NCI-H2081 (cell line): Measurements from ENCODE around the gene RNASEH2B.

Source experiments
- DNase-seq, 2 experiments: peaks; one replicate each; lab custom pipeline; 2025; lab: John Stamatoyannopoulos, UW

Gene RNASEH2B

DNA sequence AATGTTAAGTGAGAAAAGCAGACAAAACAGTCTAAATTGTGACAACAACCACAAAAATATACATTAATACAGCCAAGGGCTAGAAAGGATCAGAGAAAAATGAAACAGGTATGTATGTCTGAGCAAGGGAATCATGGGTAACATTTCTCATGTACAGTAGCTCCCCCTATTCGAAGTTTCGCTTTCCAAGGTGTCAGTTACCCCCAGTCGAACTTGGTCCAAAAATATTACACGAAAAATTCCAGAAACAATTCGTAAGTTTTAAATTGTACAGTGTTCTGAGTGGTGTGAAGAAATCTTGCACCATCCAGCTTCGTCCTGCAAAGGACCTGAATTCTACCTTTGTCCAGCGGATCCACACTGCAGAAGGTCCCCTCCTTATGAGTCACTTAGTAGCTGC is 1.8 kb upstream of the RNASEH2B start:
- DNase-seq: no peak

DNA sequence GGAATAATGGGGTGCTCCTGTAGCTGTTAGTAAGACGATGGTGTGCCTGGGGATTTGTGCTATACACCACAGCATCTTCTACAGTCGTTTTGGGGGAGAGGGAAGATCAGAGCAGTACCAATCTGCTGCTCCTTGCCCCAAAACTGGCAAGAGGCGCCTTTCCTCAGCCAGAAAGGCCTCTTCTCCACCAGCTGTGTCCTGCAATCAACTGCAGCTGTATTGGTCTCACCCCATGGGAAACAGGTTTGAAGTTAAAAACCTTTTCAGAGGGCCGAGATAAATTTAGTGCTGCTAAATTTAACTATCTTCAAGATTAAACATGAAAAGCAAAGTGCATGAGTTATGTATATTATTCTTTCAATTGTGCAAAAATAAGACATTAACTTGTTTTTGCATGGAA is 1.2 kb upstream of the RNASEH2B start:
- DNase-seq: no peak

DNA sequence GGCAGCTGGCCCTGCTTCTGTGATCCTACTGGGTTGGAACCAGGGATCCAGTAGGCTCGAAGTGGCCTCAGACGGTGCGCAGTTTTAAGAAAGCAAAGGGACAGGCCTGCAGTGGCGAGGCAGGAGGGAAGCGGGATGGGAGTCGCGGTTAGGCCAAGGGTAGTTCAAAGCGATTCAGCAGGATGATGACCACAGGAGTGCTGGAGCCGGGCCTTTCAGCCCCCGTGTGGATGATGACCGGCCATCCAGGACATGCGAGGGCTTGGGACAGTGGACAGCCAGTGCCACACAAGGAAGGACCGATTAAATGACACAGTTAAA is 854 bp downstream of the RNASEH2B start:
- peak in 1 of 2 experiments; percentile 39 for DNase-seq

DNA sequence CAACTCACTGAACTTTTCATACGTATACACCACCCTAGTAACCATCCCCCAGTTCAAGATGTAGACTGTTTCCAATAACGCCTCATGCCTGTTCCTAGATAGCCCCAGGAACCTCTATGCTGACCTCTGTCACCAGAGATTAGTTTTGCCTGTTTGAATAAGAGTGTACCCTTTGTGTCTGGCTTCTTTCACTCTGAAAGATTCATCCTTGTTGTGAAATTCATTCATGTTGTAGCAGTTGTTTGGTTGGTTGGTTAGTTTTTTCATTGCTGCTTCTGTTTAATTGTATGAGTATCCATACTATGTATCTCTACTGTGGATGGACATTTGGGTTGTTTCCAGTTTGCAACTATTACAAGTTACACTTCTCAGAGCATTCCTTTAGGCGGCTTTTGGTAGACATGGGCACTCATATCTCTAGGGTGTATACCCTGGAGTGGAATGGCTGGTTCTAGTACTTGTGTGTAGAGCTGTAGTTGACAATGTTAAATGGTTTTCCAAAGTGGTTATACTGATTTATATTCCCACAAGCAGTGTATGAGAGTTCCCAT is 1.6 kb downstream of the RNASEH2B start:
- DNase-seq: no peak

DNA sequence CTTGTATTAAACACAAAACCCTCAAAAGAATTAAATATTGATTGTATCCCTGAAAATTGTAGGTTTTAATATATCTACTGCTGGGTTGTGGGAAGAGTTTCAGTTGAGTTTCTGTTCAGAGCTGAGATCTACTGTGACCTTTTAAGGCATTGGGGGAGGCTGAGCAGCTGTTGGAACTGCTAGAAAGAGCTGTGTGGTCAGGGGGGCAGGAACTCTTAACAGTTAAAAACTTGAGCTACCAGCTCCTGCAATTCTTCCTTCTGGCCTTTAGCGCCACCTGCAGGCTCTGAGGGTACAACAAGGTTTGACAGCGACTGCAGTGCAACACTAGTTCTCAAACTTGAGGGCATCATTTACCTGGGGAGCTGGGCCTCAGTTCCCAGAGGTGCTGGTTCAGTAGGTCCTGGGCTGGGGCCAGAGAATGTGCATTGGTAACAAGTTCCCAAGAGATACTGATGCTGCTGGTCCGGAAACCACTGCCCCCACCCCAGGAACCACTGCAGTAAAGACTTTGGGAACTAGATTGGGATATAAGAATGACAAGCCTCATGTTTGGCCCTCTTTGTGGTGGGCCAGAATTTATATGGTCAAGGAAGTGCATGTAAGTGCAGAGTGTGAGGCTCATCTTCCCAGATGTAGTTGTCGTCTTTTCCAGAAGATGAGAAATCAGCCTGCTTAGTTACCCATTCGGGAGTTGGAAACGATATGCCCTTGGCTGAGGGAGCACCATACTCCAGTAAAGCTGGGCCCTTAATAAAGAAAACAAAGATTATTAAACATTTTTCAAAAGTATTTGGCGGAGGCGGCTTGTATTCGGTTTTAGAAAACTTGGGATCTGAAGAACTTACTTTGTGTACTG is 2.6 kb downstream of the RNASEH2B start:
- DNase-seq: peak; percentile 85 to 87

DNA sequence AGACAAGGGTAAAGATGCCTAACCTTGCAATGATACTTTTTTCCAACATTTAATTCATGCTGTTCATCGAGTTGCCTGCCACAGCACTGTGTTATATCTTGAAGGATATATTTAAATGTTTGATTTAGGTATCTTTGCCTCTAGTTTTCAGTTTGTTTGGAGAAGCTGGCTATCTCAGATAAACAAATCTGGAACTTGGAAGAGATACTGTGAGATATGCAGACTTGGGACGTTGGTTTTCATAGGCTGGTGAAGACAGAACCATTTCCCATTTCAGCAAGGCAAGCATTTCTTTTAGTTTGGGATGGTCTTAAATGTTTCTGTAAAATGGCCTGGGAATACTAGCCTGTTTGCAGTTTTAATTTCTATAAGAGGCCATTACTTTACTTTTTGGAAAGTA is 3.3 kb downstream of the RNASEH2B start:
- DNase-seq: no peak

DNA sequence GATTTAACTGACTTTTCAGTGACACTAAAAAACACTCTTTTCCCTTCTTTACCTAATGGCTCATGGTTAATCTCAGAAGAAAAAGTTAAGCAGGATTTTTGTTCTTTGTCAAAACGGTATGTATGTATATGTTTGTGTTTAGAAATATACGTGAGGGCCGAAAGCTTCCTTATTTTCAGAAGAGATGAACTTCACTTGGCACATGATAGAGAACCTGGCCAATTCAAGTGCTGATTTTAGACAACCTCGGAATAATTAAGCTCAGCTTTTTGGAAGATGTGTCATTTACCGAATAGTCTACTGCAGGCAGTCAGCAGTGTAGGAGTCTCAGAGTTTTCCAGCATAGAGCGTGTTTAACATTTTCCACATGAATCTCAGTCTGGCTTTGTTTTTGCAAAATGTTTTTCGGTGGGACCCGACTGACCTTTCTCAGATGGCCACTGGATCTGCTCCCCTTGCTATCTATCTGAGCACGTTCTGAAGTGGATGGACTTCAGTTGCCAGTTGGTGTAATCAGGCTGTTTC is 4.6 kb downstream of the RNASEH2B start:
- no peak for DNase-seq

DNA sequence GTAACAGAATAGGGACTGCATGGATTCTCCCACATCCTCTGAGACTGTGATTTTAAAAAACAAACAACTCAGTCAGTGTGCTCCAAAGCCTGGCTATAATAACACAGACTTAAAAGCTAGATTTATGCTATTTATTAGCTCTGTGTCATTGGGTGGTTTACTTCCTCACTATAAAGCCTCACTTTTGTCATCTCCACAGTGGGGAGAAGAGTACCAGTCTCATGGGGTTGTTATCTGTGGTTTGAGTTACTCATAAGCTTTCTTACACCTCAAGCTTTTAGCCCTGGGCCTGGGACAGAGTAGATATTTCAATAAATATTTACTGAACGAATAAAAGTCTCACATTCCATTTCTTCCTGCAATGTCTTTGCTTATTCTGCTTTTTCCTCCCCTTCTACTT is 5.3 kb downstream of the RNASEH2B start:
- DNase-seq: no peak

DNA sequence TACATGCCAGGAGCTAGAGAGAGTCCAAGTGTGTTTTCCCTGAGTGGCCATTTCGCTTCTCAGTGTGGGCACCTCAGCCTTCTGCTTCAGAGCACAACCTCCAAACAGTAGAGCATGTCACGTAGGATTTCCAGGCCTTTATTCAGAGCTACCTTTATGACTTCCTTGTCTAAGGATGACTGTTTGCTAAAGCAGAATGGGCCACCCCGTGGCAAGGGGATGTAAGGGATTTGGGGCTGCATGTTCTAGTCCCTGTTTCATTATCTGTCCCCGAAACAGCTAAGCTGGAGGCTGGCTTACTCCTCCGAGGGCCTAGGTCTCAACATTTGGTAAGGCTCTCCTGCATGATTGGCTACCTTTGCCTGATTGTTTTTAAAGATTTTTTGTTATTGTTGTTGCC is 6.0 kb downstream of the RNASEH2B start:
- peak in 1 of 2 experiments; percentile 11 for DNase-seq

DNA sequence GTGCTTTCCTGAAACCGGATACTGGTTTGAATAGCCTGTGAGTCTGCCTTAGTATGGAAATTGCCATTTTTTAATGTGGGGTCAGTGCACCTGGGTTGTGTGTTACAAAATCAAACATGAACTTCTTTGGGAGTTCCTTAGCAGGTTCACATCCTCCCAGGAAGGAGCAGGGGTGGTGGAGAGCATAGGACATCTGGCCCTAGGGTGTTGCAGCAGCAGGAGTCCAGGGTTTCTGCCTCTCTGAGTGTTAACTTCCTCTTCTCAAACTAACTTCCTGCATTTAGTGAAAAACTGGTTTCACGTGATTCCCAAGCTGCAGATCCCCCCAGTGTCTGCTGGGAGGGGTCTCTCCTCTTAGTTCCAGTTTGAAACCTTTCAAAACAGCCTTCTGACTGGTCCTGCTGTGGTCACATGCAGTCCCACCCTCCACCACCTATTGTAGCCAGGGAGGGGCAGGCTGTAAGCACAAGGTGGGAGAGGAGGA is 7.2 kb downstream of the RNASEH2B start:
- peak in 1 of 2 experiments; percentile 38 for DNase-seq

DNA sequence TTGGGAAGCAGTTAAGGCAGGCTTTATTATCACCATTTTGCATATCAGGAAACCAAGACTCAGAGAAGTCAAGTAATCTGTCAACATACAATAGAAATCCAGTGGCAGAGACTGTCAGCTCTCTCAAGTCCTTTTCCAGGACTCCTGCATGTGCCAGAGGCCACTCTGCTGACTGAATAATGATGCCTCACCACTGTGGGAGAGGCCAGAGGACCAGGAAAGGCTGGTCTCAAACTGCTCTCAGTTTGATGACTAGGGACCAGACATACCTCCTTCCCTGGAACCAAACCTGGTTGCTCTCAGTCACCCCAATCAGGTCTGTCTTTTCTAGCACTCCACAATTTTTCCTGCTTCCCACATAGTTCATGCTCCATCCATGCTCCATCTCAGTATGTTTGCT is 8.0 kb downstream of the RNASEH2B start:
- no peak for DNase-seq

DNA sequence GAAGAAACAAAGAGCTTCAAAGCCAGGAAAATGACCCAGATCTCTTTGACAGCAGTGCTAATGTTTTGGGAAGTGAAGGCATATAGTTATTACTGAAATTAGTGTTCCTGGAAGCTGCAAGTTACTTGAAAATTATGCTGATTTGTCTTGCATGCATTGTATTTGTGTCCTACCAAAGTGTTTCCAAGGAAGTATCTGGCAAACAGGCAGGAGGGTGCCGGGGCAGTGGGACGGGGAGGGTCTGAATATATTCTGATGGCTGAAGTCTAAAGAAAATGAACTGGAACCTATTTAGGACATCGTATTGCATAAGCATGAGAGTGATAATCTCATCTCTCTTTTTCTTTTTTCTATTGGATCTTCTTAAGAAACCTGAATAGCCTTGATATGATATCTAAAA is 9.0 kb downstream of the RNASEH2B start:
- DNase-seq: no peak

DNA sequence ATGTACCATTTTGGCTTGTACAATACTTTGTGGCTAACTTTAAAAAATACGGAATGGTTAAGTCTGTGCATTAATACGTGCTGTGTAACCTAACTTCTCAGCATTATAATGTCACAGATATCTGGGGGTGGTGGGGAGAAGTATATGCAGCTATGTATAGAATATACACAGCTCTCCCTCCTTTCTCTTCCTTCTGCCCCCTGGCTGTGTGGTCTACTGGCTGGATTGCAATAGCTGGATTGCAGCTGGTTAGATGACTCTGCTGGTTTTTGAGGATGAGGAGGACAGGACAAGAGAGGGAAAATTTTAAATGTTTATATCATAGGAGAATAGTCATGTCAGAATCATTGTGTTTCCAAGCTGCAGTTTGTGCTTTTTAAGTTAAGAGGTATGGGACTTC is 9.7 kb downstream of the RNASEH2B start:
- DNase-seq: no peak

DNA sequence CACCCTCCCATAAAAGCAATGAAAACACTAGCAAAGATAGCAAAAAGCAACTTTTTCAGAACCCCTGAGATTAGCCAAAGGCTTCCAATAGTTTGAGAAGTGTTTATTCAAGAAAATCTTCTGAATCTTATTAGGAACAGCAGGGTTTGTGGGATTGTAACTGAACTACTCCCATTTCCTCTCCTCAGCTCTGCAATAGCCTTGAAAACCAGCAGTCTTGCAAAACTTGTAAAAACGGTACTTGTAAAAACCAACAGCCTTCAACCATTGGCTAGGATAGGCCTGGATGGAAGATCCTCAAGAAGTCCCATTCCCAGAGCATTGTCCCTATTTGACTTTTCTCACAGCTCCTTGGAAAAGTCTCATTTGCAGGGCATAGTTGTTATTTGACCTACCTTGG is 12.1 kb downstream of the RNASEH2B start:
- DNase-seq: no peak

DNA sequence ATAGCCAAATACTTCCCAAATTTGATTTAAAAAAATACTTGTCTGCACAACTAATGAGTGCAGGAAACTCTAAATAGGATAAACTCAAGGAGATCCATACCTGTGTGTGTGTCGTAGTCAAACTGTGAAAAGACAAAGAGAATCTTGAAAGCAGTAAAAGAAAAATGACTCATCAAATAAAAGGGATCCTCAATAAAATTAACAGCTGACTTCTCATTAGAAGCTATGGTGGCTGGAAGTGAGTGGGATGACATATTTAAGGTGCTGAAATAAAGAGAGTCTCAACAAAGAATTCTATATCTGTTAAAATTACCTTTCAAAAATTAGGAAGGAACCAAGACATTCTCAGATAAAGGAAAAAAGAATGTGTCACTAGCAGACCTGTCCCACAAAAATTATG is 13.7 kb downstream of the RNASEH2B start:
- no peak for DNase-seq

DNA sequence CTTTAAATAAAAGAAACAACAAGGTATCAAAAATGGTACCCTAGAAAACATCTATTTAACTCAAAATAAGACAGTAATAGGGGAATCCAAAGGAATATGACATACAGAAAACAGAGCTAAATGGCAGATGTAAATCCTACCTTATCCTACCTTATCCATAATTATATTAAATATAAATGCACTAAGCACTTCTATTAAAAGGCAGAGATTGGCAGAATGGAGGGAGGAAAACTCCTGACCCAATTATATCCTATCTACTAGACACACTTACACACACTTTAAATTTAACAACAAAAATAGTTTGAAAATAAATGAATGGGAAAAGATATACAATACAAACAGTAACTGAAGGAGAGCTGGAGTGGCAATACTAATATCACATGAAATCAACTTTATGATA is 14.4 kb downstream of the RNASEH2B start:
- DNase-seq: no peak

DNA sequence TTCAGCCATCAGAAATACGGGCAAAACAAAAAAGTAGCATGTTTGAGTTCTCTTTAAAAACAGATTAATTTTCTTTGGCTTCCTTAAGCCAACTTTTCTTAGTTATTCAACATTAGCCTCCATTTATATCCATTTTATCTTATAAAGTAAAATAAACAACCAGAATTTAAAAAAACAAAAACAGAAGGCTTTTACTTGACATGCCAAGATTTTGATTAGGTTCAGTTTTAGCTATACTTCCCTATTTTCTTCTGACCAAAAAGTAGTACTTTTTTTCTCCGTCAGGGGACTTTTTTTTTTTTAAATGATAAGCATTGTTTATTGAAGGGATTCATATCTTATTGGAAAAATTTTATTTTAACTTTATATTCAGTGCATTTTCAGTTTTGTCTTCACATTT is 18.1 kb downstream of the RNASEH2B start:
- no peak for DNase-seq

DNA sequence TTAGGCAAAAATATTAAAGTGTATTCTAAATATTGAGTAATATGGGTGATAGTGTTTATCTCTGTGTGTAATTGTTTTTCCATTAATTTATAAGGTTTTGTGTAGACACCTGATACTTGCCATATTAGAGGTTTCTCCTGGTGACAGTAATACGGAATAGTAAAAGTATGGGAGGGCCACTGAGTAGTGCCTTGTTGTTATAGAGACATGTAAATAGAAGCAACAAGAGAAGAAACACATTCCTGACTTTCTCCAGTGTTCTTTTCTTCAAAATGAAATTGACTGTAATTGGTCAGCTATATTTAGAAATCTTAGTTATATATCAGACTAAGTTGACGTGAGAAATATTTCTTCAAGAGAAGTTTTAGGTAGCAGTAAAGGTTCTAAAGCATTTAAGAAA is 18.5 kb downstream of the RNASEH2B start:
- DNase-seq: no peak

DNA sequence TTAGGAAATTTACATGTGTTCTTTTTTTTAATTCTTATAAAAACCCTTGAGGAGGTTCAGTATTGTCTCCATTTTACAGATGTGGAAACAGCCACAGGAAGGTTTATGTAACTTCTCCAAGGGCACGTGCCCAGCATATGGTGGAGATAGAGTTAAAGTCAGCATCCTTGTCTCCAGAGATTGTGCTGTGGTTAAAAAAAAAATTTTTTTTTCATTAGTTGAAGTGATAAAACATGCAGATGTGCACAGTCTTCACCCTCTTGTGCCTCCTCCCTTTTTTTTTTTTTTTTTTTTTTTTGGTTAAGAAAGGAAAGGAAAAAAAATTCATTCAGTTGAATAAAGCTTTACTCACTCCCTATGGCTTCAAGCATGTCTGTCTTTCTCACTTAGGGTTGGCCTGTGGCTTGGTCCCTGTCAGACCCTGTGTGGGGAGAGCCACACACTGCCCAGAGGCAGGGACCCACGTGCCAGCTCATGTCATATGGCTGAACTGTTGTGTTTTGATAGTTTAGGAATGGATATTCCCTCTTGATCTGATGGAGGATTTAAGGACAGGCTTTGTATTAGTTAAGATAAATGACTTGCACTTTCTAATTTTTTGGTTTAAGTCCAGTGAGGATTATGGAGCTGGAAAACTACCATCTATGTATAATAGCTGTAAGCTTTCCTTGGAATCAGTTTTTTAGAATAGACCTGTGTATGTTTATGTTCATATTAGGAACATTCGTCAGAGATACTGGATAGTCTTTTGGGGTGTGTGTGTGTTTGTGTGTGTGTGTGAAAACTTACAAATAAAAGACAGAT is 19.3 kb downstream of the RNASEH2B start:
- DNase-seq: no peak

DNA sequence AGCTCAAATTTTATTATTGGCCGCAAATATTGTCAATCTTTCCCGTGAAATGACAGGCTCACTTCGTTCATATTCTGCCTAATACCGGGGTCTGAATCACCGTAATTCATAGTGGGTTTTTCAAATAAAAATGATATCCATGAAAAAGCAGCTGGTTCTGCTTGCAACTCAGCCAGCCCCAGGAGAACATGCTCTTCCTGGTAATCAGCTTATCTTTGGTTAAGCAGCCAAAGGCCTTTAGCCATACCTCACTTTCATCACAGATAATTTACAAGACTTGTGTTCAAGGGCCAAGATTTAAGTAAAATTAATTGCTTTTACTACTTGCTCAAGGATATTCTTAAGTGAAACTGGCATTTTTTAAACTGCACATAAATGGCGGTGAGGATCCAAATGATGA is 22.5 kb downstream of the RNASEH2B start:
- DNase-seq: no peak

DNA sequence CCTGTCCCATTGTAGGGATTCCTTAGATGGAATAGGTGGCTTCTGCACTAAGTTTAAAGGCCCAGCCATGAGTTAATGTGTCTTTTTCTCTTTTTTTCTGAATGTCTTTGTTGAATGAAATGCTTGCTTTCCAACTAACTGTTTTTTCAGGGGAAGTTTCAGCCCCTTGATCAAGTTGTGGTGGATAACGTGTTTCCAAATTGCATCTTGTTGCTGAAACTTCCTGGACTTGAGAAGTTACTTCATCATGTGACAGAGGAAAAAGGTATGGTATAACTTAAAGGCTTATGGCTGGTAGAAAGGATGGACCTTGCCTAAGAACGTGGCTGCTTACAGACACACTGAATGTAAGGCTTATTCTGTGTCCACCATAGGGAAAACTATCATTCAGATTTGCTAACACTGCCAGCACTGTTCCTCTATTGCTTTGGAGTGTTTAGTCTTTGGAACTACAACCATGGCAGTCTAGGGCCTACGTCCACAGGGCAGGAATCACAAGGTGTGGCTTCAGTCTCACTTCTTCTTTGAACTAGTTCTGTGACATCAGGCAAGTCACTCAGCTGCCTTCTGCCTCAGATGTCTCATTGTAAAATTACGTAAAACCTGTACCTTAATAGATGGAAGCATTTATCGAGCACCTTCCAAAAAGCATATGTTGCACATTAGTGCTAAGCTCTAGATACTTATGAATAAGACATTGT is 25.3 kb downstream of the RNASEH2B start:
- no peak for DNase-seq

DNA sequence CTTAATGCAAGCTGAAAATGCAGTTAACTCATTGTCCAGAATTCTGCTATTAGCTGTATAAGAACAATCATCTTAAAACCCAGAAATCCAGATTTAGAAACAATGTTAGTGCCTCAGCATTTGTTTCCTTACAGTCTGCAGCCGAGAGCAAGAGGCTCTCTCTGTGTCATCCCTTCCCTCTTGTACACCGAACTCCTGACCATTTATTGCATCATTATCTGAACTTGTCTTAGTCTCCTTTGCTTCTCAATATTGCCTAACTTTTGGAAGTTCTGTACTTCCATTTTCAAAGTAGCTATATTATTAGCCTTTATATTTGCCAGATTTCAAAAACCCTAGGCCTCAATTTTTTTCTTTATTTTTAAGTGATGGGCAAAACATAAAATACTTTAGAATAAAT is 27.1 kb downstream of the RNASEH2B start:
- no peak for DNase-seq
